Measurements from ENCODE around the gene EFHD2.
"Not testable (repeated sequence)": the region's sequence is repeated elsewhere in the genome, so short reads cannot be mapped to it uniquely, and the experiment has no call there.

The EFHD2 gene

DNA sequence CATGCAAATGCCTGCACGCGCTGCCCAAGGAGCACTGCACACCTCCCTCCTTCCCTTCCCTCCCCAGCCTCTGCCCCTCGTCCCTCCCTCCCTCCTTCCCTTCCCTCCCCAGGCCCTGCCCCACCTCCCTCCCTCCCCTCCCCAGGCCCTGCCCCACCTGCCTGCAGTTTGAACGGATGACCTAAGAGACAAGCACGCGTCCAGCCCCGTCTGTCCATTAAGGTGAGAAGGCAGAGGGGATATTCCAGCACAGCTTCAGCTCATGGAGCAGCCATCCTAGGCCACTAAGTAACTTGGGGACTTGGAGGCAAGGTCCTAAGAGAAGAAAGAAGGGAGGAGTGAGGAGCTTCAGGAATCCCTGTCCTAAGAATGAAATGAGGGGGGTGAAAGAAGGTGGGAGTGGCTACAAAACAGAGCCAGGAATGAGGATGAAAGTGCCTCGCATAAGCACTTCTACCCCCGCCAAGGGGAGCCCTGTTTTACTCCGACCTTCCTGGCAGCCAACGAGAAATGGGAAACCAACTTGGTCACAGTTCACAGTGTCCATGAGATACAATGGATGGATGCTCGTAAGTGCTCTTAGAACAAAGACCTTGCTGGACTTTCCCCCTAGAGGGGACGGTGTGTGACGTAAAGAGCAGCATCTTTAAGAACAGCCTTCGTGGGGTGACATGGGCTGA is 21.3 kb upstream of the EFHD2 start:
- DNase-seq (ENCODE audit: low spot score): no peak

DNA sequence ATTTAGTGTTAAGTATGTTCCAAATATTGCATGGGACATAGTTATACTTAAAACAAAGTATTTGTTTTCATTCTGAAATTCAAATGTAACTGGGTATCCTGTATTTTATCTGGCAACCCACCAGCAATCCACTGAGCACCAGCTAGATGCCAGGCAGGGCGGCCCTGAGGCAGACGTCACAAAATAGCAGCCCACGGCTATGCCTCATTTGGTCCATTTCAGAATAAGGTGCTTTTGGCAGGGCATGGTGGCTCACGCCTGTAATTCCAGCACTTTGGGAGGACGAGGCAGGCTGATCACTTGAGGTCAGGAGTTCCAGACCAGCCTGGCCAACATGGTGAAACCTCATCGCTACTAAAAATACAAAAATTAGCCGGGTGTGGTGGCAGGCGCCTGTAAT is 19.9 kb upstream of the EFHD2 start:
- not testable (repeated sequence) for DNase-seq (ENCODE audit: low spot score)

GRCh38 chr1:15390667-15391066 is 19.0 kb upstream of the EFHD2 start:
- no peak for DNase-seq (ENCODE audit: low spot score)

DNA sequence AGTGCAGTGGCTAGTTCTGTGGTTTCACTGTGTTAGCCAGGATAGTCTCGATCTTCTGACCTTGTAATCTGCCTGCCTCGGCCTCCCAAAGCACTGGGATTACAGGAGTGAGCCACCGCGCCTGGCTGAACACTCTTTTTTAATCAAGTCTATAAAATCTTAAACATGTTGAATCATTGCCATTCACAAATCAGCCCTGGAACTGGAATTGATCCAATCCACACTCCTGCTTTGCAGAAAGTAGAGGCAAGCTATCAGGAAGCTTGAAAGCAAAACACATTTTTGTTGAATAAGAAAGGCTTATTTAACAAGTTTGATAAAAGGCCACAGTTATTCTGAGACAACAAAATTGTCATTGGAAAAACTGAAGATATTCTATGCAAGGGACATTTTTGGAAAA is 18.3 kb upstream of the EFHD2 start:
- DNase-seq (ENCODE audit: low spot score): no peak

DNA sequence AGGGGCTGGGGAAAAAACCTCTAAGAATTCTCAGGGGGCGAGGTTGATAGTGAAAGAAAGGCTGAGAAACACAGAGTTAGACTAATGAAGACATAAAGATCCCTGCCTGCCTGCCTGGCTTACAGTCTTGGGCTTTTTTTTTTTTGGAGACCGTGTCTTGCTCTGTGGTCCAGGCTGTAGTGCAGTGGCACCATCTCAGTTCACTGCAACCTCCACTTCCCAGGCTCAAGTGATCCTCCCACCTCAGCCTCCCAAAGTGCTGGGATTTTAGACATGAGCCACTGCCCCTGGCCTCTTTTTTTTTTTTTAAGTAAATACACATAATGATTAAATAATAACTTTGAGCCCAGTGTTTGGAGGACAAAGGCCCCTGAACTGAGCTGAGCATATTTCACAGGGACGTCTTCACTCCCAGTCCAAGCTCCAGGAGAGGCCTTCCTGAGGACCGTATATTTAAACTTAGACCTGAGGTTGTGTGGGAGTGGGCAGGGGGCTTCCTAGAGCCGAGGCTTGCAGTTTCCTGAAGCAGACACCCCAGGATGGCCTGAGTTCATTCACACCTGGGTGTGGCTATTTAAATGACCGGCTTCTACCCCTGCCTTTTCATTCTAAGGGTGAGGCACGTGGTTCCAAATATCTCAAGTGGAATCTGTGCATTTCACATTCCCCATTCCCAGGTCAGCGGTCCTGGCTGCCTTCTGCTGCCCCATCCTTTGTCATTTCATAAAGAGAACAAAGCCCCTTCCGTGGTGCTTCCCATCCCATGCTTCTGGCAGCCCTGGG is 16.0 kb upstream of the EFHD2 start:
- DNase-seq (ENCODE audit: low spot score): no peak

GRCh38 chr1:15394258-15394690 is 15.4 kb upstream of the EFHD2 start:
- DNase-seq (ENCODE audit: low spot score): no peak

GRCh38 chr1:15397236-15397635 is 12.5 kb upstream of the EFHD2 start:
- DNase-seq (ENCODE audit: low spot score): no peak

DNA sequence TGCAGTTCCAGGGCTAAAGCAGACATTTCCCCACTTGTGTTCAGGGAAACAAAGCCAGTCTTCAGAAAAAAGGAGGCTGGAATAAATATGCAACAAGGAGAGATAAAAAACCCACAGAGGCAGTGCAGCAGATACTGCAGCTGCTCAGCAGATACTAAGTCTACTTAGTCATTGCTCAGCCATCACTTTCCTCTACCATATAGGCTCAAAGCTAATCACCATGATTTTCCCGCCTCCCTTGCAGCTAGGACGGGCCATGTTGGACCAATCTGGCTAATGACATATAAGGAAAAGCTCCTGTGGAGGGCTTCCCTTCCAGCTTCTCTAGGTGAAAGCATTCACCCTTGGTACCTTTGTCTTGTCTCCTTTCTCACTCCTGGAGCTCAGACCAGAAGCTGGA is 10.0 kb upstream of the EFHD2 start:
- DNase-seq (ENCODE audit: low spot score): no peak

DNA sequence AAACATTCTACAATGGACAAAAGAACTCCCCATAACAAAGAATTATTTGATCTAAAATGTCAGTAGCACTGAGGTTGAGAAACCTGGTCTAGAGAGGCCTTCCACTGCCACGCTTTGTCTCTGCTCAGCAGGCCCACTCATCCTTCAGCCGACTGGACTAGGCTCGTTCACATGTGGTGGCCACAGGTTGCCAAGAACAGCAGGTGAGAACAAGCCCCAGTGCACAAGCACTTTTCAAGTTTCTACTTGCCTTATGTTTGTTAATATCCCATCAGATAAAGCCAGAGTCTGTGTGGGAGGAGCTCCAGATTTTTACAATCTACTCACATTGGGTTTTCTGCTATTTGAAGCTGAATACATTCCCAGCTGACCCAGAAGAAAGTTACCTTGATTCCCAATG is 9.1 kb upstream of the EFHD2 start:
- no peak for DNase-seq (ENCODE audit: low spot score)

DNA sequence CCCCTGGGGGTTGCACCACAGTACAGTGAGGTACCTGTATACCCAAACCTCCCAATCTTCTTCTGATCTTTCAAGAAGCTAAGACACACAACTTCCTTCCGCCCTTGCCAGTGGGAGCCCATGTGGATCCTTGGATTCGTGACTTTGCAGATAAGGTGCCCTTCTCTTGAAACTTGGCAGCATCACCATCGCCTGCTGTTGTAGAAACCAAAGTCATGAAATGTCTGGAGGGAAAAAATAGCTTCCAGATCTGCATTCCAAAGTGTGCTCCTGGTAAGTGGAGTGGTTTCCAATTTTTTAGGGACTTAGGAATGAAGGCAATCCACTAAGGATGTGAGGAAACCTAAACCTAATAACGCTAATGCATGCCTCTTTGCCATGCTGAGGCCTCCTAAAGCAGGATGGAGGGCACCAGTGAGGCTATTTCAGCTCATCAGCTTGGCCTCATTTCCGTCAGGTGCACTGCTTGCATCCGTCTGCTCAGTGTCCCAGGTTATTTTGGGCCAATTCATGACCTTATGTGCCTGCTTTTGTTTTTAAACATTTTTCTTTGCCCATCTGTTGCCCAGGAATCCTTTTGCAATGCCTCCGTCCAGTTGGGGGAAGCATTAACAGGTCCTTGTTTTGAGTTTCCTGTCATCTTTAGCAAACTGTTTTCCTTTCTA is 8.2 kb upstream of the EFHD2 start:
- no peak for DNase-seq (ENCODE audit: low spot score)

- no peak for DNase-seq (ENCODE audit: low spot score)
These were observed 6.8 kb upstream of the EFHD2 start for GRCh38 chr1:15402809-15403450.

GRCh38 chr1:15403962-15404580 is 5.6 kb upstream of the EFHD2 start:
- no peak for DNase-seq (ENCODE audit: low spot score)

DNA sequence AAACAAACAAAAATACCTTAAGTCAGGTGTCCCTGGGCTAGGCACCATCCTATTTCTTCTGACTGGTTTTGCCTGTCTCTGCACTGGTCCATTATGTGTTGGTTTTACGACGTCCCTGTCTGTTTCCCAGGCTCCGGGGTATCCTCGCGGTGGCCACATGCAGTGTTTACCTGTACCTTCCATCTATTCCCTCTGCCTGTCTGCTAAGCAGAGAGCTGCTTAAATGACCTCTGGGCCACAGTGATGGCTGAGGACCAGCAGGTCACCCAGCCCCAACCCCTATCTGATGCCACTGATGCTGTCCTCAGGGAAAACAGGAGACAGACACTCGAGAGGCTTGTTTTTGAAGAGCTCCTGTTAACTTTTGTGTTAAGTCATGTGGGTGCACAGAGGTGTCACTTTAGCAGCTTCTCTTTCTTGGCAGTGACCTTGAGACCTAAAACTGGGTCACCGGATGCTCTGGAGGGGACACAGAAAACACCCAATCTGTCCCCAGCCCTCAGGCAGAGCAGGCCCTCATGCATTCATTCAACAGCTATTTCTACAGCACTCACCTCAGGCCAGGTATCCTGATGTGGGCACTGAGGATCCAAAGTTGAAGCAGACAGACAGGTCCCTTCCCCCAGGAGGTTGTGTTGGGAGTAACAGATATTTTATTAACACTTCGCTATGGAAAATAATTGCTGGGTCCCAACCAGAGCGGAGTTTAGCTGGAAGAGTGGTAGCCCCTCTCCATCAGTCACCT is 4.4 kb upstream of the EFHD2 start:
- DNase-seq (ENCODE audit: low spot score): no peak

DNA sequence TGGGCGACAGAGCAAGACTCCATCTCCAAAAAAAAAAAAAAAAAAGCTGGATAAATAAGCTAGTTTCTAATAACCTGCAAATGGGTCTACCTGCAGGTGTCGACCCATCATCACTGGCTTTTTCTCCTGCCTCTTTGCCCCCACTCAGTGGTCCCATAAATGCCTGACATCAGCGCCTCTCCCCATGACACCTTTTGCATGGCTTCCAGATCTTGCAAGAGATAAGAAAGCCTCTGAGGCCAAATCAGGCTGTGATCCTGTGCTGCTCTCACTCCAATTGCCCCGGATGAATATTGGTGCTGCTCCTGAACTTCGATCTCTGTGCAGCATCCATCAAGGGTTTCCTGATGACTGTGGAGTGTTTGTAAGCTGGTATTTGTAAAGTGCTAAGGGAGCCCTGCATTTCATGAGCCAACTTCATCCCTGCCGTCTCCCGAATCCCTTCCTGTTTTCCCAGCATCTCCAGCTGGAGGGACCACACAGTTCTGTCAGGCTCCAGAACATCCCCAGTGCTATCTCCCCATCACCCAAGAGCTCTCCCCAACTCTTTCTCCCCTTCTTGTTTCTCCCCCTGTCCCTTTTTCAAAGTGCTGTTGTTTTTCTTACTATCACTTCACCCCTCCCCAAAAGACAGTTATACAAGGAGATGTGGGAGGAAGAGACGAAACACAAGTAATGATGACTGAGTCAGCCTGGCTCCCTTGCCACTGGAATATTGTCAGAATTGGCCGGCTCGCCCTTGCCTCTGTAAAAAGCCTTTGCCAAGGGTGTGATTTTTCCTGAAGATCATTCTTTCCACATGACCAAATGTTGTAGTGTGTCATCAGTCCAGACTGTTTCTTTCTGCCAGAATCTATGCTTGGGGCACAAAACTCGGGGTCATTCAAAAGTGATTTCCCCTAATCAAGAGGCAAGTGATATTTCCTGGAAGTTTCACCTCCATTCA is 2.8 kb upstream of the EFHD2 start:
- DNase-seq (ENCODE audit: low spot score): no peak

DNA sequence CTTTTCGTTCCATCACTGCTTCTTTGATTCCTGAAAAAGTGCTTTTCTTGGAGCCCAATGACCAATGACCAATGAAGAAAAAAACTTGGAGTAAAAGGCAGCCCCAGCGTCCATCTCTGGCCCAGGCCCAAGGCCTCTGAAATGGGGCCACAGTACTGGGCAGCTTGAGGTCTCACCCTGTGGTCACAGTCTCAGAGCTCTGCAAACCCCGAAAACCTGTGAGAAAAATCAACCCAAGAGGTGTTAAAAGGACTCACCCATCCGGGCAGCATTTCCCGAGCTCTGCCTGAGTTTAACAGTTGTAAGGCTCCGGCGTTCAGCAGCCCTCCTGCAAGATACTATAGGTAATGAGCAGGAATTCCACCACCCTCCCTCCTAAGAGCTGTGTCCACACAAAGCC is 2.1 kb upstream of the EFHD2 start:
- no peak for DNase-seq (ENCODE audit: low spot score)

- no peak for DNase-seq (ENCODE audit: low spot score)
These were observed 749 bp upstream of the EFHD2 start for GRCh38 chr1:15408890-15409387.

GRCh38 chr1:15410223-15410883 is 665 bp downstream of the EFHD2 start:
- no peak for DNase-seq (ENCODE audit: low spot score)

DNA sequence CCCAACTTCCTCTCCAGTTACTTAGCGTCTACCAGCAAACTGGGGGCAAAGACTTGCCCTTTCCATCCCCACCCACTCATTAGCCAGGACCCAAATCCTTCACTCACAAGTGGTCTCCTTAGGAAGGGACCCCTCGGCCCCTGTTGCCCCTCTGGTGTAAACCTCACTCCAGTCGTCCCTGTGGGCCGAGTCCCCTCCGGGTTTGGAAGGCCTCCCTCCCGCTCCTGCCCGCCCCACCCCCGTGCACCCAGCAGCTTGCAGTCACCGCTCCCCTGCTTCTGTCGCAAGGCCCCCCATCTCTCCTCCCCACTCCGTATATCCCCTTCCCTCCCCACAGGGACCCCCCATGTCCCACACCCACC is 1.2 kb downstream of the EFHD2 start:
- DNase-seq (ENCODE audit: low spot score): no peak

GRCh38 chr1:15411593-15412137 is 2.0 kb downstream of the EFHD2 start:
- DNase-seq (ENCODE audit: low spot score): no peak
